ENCODE data around the gene GDF7.

DNA sequence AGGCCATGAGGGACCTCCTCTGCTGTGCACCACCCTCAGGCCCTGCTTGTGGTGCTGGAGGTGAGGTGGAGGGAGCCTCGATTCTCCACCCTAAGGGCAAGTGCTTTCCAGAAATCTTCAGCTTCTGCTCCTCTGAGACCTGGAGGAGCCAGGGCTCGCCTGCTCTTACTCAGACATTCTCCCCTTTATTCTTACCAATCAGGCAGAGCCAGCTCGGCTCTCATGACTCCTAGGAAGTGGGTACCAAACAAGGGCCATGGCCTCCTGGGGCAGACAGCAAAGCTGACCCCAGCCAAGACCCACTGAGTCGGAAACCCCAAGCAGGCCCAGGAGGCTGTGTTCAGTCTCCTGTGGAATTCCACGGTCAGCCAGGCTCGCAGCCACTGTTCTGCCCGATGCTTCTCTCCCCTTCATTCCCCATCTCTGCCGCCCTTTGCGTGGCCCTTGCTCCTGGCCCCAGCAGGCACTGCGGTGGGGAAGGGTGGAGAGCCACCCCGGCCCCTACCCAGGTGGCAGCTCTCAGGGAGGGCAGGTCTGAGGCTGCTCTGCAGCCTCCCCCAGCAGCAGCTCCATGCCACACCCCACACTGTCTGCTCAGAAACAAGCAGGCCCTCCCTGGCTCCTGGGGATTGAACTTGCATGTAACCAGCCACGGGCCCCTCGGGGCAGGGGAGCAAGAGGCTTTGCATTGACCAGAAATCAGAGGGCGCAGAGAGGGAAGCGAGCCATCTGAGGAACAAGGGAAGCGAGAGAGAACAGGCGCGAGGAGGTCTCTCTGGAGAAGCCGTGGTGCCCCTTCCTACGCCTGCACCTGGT, 40.0 kb upstream of the GDF7 start:
- TF ChIP-seq, protein P1, sequence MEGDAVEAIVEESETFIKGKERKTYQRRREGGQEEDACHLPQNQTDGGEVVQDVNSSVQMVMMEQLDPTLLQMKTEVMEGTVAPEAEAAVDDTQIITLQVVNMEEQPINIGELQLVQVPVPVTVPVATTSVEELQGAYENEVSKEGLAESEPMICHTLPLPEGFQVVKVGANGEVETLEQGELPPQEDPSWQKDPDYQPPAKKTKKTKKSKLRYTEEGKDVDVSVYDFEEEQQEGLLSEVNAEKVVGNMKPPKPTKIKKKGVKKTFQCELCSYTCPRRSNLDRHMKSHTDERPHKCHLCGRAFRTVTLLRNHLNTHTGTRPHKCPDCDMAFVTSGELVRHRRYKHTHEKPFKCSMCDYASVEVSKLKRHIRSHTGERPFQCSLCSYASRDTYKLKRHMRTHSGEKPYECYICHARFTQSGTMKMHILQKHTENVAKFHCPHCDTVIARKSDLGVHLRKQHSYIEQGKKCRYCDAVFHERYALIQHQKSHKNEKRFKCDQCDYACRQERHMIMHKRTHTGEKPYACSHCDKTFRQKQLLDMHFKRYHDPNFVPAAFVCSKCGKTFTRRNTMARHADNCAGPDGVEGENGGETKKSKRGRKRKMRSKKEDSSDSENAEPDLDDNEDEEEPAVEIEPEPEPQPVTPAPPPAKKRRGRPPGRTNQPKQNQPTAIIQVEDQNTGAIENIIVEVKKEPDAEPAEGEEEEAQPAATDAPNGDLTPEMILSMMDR (IDR thresholded peaks at IDR 0.05 in 8 of 11, conservative IDR thresholded peaks at IDR 0.05 in 3 of 11): no peak
- no peak for TF ChIP-seq POLR2AphosphoS5 (IDR thresholded peaks at IDR 0.05)
